Panc1 (cell line): Measurements from ENCODE around the gene TMA7.

Source experiments
- POLR2AphosphoS5 ChIP-seq: IDR thresholded peaks from 2 replicates; pipeline ENCODE4 v1.6.1; 2012; ENCODE audit warnings: mild to moderate bottlenecking, low read depth, low read length, moderate library complexity
- TCF7L2 ChIP-seq: IDR thresholded peaks from 2 replicates; pipeline ENCODE4 v1.6.1; 2011; ENCODE audit warnings: mild to moderate bottlenecking, low read depth, low read length, inconsistent platforms
- TF ChIP-seq, protein P1 (sequence below): fragments of 450-650 bp; IDR thresholded peaks from 2 replicates; pipeline ENCODE4 v1.5.1; 2017; ENCODE audit warnings: mild to moderate bottlenecking

DNA sequence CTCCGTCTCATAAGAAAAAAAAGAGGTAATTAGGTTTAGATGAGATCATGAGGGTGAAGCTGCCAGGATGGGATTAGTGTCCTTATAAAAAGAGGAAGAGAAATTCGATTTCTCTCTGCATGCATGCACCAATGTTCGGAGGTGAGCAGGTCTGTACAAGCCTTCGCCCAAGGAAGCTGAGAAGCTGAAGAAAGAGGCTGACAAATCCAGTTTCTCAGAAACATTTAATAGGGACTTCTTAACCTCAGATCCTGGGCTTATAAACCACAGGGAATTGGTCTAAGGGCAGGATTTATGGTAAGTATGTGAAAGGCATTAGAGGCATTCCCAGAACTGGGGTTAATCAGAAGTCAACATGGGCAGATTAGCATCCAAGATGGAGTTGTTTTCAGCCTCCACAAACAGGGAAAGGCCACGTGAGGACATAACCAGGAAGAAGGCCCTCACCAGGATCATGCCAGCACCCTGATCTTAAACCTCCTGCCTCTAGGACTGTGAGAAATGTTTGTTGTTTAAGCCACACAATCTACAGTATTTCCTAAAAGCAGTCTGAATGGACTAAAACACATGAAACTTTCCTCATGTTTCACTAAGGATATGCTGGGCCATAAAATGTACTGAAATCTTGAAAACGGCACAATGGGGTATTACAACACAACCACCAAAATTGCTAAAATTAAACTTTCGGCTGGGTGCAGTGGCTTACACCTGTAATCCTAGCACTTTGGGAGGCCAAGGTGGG, 52.6 kb downstream of the TMA7 start:
- TF ChIP-seq, protein P1, sequence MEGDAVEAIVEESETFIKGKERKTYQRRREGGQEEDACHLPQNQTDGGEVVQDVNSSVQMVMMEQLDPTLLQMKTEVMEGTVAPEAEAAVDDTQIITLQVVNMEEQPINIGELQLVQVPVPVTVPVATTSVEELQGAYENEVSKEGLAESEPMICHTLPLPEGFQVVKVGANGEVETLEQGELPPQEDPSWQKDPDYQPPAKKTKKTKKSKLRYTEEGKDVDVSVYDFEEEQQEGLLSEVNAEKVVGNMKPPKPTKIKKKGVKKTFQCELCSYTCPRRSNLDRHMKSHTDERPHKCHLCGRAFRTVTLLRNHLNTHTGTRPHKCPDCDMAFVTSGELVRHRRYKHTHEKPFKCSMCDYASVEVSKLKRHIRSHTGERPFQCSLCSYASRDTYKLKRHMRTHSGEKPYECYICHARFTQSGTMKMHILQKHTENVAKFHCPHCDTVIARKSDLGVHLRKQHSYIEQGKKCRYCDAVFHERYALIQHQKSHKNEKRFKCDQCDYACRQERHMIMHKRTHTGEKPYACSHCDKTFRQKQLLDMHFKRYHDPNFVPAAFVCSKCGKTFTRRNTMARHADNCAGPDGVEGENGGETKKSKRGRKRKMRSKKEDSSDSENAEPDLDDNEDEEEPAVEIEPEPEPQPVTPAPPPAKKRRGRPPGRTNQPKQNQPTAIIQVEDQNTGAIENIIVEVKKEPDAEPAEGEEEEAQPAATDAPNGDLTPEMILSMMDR: no peak
- TF ChIP-seq TCF7L2: no peak
- TF ChIP-seq POLR2AphosphoS5: no peak
